B cell (primary cell): ENCODE data around the gene PRKCH. TPM values are rescaled to one million over a fixed set of nuclear protein-coding genes. Genes with fewer than 3 reads are reported as not detected.

Experiments used
- ATAC-seq: fragments of 200-7000 bp; cut with Tn5 transposase; one replicate; pipeline ENCODE4 v1.10.0; 2021; ENCODE audit warnings: low read depth, mild to moderate bottlenecking, moderate number of reproducible peaks, moderate library complexity
- CTCF ChIA-PET: fragments of 350-600 bp; sonication (Branson Sonifier 250); formaldehyde crosslinking; loops from one replicate; lab custom pipeline; 2021; ENCODE audit warnings: antibody characterized with exemption, inconsistent platforms; lab: Charles Lee
- POLR2A ChIA-PET: fragments of 350-600 bp; sonication (Branson Sonifier 250); formaldehyde crosslinking; loops from one replicate; lab custom pipeline; 2021; ENCODE audit warnings: antibody characterized with exemption; lab: Charles Lee
- DNase-seq: peaks from one replicate; pipeline ENCODE4 v3.0.0; 2013
- H2AFZ ChIP-seq: 2 replicates; pipeline ENCODE4 v1.6.1; 2012; ENCODE audit warnings: mild to moderate bottlenecking, low read depth, low read length; ENCODE audit not compliant: insufficient read depth, poor library complexity, severe bottlenecking
- H3K27ac ChIP-seq, 2 donors: 1 replicate in 1 of 2; 2 replicates in 1 of 2; pipeline ENCODE4 v1.5.1; 2012 to 2013; ENCODE audit warnings: low read length in 2 of 2, mild to moderate bottlenecking in 2 of 2, moderate library complexity in 1 of 2
- H3K27me3 ChIP-seq, 4 experiments: fragments of 200-600 bp in 1 of 4; sonication (generic) in 1 of 4; replicated peaks in 1 of 4; 1 replicate in 2 of 4; 2 replicates in 2 of 4; pipeline versions ENCODE4 v1.6.1 to v1.7.0; 2013 to 2016; ENCODE audit warnings: low read length in 3 of 4, mild to moderate bottlenecking in 2 of 4, mixed read lengths in 1 of 4, moderate library complexity in 1 of 4; ENCODE audit not compliant: insufficient read depth in 4 of 4, control insufficient read depth in 3 of 4; ENCODE audit errors: control extremely low read depth in 1 of 4
- H3K36me3 ChIP-seq, 2 experiments: replicated peaks in 1 of 2; 1 replicate in 1 of 2; 2 replicates in 1 of 2; pipeline versions ENCODE4 v1.6.1 to v1.7.1; 2013; ENCODE audit warnings: low read length in 1 of 2; ENCODE audit not compliant: insufficient read depth in 2 of 2, control insufficient read depth in 1 of 2; ENCODE audit errors: control extremely low read depth in 1 of 2, extremely low read depth in 1 of 2
- H3K4me1 ChIP-seq, 2 donors: fragments of 200-600 bp in 1 of 2; sonication (generic) in 1 of 2; 1 replicate in 1 of 2; 2 replicates in 1 of 2; pipeline versions ENCODE4 v1.5.1 to v1.6.1; 2013 to 2017; ENCODE audit warnings: low read length in 2 of 2; ENCODE audit not compliant: control insufficient read depth in 2 of 2, insufficient read depth in 2 of 2
- H3K4me2 ChIP-seq: replicated peaks from 2 replicates; pipeline ENCODE3; 2012; ENCODE audit warnings: mild to moderate bottlenecking, low read depth, low read length; ENCODE audit not compliant: poor library complexity, severe bottlenecking
- H3K4me3 ChIP-seq, 5 experiments: fragments of 200-600 bp in 1 of 5; sonication (generic) in 1 of 5; 1 replicate in 3 of 5; 2 replicates in 2 of 5; pipeline versions ENCODE4 v1.5.1 to v1.7.0; 2011 to 2016; ENCODE audit warnings: low read length in 4 of 5, mild to moderate bottlenecking in 4 of 5, low read depth in 2 of 5, control low read depth in 1 of 5, moderate library complexity in 1 of 5; ENCODE audit not compliant: insufficient read depth in 1 of 5; ENCODE audit errors: control extremely low read depth in 1 of 5, extremely low read depth in 1 of 5
- H3K79me2 ChIP-seq: fragments of 200-600 bp; sonication (generic); one replicate; pipeline ENCODE4 v1.6.0; 2016; ENCODE audit warnings: low read length; ENCODE audit not compliant: control insufficient read depth, insufficient read depth
- H3K9ac ChIP-seq: fragments of 200-600 bp; sonication (generic); 2 replicates; pipeline ENCODE4 v1.6.1; 2017; ENCODE audit warnings: mild to moderate bottlenecking, low read length, moderate library complexity
- H3K9me3 ChIP-seq, 3 donors: one replicate each; pipeline versions ENCODE4 v1.6.1 to v1.7.1; 2013; ENCODE audit warnings: low read length in 2 of 3; ENCODE audit not compliant: control insufficient read depth in 2 of 3, insufficient read depth in 1 of 3; ENCODE audit errors: control extremely low read depth in 1 of 3
- H4K20me1 ChIP-seq: 2 replicates; pipeline ENCODE4 v1.6.0; 2012; ENCODE audit warnings: mild to moderate bottlenecking, low read length; ENCODE audit not compliant: insufficient read depth, control insufficient read depth, poor library complexity, severe bottlenecking
- H3K27ac Mint-ChIP-seq: one replicate; pipeline ENCODE4 v1.8.0; 2021; ENCODE audit warnings: mixed read lengths
- H3K27me3 Mint-ChIP-seq: one replicate; pipeline ENCODE4 v1.8.0; 2021; ENCODE audit warnings: mixed read lengths
- H3K4me1 Mint-ChIP-seq: one replicate; pipeline ENCODE4 v1.8.0; 2021; ENCODE audit warnings: mixed read lengths
- H3K4me3 Mint-ChIP-seq: one replicate; pipeline ENCODE4 v1.8.0; 2021; ENCODE audit warnings: mixed read lengths
- H3K9me3 Mint-ChIP-seq: one replicate; pipeline ENCODE4 v1.8.0; 2022; ENCODE audit warnings: mixed read lengths; ENCODE audit not compliant: insufficient read depth
- EZH2 ChIP-seq: IDR thresholded peaks from 2 replicates; pipeline ENCODE4 v1.6.1; 2012; ENCODE audit warnings: borderline replicate concordance, low read depth, mild to moderate bottlenecking, moderate library complexity, low read length; ENCODE audit not compliant: insufficient read depth, poor library complexity, severe bottlenecking
- WGBS: methylation state at CpG from one replicate; pipeline ENCODE4 v1.1.5; 2013; ENCODE audit warnings: missing lambda C conversion rate; ENCODE audit not compliant: insufficient coverage; 5-methylcytosine and 5-hydroxymethylcytosine counted together
- intact Hi-C: fragments of 100-400 bp; cut with micrococcal nuclease; formaldehyde crosslinking; loops from one replicate; pipeline ENCODE4 v1.10.0; 2022
- polyA plus RNA-seq: library from polyadenylated mRNA; depleted of rRNA; stranded (reverse); fragments of >200 nt; gene quantifications from 2 replicates; pipeline ENCODE4 v1.2.3, GENCODE V29; 2012
- total RNA-seq, 2 donors: library from RNA; stranded (reverse); fragments of 120-200 nt in 1 of 2; gene quantifications; 1 replicate in 1 of 2; 2 replicates in 1 of 2; pipeline versions ENCODE4 v1.2.3 to v1.2.4, GENCODE V29; 2013 to 2022
- TF ChIP-seq, protein P1 (sequence below): fragments of 200-600 bp; IDR thresholded peaks from one replicate; pipeline ENCODE4 v1.8.0; 2022; ENCODE audit warnings: antibody characterized with exemption, mild to moderate bottlenecking

The PRKCH gene
- total and polyA plus RNA-seq, 2 donors (not counting 1 experiment from before 2014, with no cell fraction given): 2.0 to 5.0 TPM

DNA sequence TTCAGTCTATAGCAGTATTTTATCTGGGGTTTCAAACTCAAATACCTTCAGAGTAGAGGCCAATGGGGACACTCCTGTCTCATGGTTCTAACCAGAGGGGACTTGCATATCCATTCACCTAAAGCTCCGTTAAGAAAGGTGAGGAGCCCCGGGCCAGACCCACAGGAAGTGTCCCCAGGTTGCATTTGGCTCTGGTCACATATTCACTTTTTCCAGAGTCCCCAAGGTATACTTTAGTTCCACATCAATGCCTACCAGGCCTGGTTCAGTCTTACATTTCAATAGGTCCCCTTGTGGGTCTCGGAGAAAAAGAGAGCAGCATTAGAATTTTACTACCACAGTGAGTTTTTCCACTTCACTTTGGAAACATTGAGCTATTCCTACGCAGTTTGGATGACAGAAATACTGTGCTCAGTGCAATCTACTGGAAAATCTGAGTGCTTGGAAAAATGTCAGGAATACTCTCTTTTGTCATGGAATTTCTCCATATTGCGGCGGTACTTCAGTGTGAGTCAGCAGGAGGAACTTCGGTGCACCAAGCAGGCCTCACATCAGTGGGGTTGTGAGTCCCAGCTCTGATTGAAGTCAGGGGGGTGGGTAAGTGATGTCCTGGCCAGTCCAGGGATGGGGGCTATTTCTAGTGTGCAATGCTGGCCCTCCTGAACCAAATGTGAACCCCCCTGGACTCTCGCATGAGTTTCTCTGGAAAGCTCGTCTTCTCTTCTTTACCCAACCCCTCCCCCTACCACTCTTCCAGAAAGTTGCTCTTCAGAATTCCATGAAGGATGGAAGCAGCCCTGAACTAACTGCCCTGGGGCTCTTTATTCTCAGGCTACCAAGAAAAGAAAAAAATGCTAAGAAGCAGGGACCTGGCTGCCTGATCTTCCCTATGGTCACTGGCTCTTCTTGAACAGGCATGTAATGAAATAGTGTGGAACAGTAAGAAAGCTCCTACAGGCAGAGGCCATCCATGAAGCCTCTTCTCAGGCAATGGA is 184.7 kb downstream of the PRKCH start:
- no peaks in the 10 kb centered on the region for H3K27me3 ChIP-seq
- H3K27ac Mint-ChIP-seq: peak overlapping the region; percentile 82
- H3K4me3 Mint-ChIP-seq: peak overlapping the region; percentile 35
- H2AFZ ChIP-seq: no peak overlapping the region
- no peaks in the 10 kb centered on the region for H3K27me3 Mint-ChIP-seq
- H3K36me3 ChIP-seq: no peaks in the 10 kb centered on the region
- no peak overlapping the region for H3K4me3 ChIP-seq
- peaks cover 78% of the 10 kb centered on the region for H3K4me1 Mint-ChIP-seq
- H3K27ac ChIP-seq: peak overlapping the region; percentile 89 to 91
- no peaks in the 10 kb centered on the region for H3K9me3 Mint-ChIP-seq
- H4K20me1 ChIP-seq: no peaks in the 10 kb centered on the region
- no peak overlapping the region for H3K4me2 ChIP-seq
- peaks cover 61 to 82% of the 10 kb centered on the region in 2 donors for H3K4me1 ChIP-seq
- H3K9ac ChIP-seq: no peak overlapping the region
- peaks cover 0 to 10% (median 2%) of the 10 kb centered on the region in 3 donors for H3K9me3 ChIP-seq
- POLR2A ChIA-PET: interaction anchor here (1.0 to 1.5 kb wide), 6 partner anchors 27 to 256 kb away, joined by 3 to 8 read pairs (median 4); no protein-coding TSS in a partner anchor
- DNase-seq (no peak), ATAC-seq (no peak)
- TF ChIP-seq EZH2: no peak
- TF ChIP-seq, protein P1, sequence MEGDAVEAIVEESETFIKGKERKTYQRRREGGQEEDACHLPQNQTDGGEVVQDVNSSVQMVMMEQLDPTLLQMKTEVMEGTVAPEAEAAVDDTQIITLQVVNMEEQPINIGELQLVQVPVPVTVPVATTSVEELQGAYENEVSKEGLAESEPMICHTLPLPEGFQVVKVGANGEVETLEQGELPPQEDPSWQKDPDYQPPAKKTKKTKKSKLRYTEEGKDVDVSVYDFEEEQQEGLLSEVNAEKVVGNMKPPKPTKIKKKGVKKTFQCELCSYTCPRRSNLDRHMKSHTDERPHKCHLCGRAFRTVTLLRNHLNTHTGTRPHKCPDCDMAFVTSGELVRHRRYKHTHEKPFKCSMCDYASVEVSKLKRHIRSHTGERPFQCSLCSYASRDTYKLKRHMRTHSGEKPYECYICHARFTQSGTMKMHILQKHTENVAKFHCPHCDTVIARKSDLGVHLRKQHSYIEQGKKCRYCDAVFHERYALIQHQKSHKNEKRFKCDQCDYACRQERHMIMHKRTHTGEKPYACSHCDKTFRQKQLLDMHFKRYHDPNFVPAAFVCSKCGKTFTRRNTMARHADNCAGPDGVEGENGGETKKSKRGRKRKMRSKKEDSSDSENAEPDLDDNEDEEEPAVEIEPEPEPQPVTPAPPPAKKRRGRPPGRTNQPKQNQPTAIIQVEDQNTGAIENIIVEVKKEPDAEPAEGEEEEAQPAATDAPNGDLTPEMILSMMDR: no peak
- 92% methylated on average over 8 of the region's 9 CpGs for WGBS
- no peaks in the 10 kb centered on the region for H3K79me2 ChIP-seq
- intact Hi-C loops: no loop called here
- CTCF ChIA-PET: interaction anchor here (0.6 to 10.7 kb wide), 3 partner anchors 28 to 329 kb away, joined by 4 to 177 read pairs (median 4); no protein-coding TSS in a partner anchor
